WTC11 (cell line): ENCODE data around the gene ANXA9.

ENCODE experiments used
- ATF2 ChIP-seq: sonication (generic); formaldehyde crosslinking; IDR thresholded peaks from 2 replicates; pipeline ENCODE4 v1.8.1; 2022; ENCODE audit warnings: low read depth, missing genetic modification reagents, borderline replicate concordance
- CTCF ChIP-seq: fragments of 200-600 bp; IDR thresholded peaks from 2 replicates; pipeline ENCODE4 v1.8.0; 2022; ENCODE audit warnings: antibody characterized with exemption
- ESRRA ChIP-seq: sonication (generic); formaldehyde crosslinking; IDR thresholded peaks from 2 replicates; pipeline ENCODE4 v1.8.1; 2022; ENCODE audit warnings: mild to moderate bottlenecking, missing genetic modification reagents, borderline replicate concordance
- FOXK1 ChIP-seq: sonication (generic); formaldehyde crosslinking; IDR thresholded peaks from 2 replicates; pipeline ENCODE4 v1.8.0; 2022; ENCODE audit warnings: mild to moderate bottlenecking, moderate library complexity, missing genetic modification reagents
- MAX ChIP-seq: sonication (generic); formaldehyde crosslinking; IDR thresholded peaks from 2 replicates; pipeline ENCODE4 v1.8.0; 2022; ENCODE audit warnings: mild to moderate bottlenecking, missing genetic modification reagents
- NR3C1 ChIP-seq: sonication (generic); formaldehyde crosslinking; conservative IDR thresholded peaks from 2 replicates; pipeline ENCODE4 v1.8.1; 2023; ENCODE audit warnings: low read depth, mild to moderate bottlenecking, missing genetic modification reagents
- SP1 ChIP-seq: sonication (generic); formaldehyde crosslinking; conservative IDR thresholded peaks from 2 replicates; pipeline ENCODE4 v1.8.1; 2022; ENCODE audit warnings: missing genetic modification reagents
- USF1 ChIP-seq: sonication (generic); formaldehyde crosslinking; IDR thresholded peaks from 2 replicates; pipeline ENCODE4 v1.8.0; 2022; ENCODE audit warnings: mild to moderate bottlenecking, missing genetic modification reagents
- USF2 ChIP-seq: sonication (generic); formaldehyde crosslinking; IDR thresholded peaks from 2 replicates; pipeline ENCODE4 v1.8.1; 2023; ENCODE audit warnings: mild to moderate bottlenecking, missing genetic modification reagents, moderate library complexity
- ZSCAN18 ChIP-seq: fragments of 250-450 bp; sonication (Bioruptor Pico); IDR thresholded peaks from 2 replicates; pipeline ENCODE4 v2.1.2; 2022; ENCODE audit warnings: mild to moderate bottlenecking, moderate library complexity

GRCh38 chr1:151024540-151025146 lies 42.6 kb downstream of the ANXA9 start:
- no peak for TF ChIP-seq ZSCAN18 (CRISPR knock-in tag)
- TF ChIP-seq CTCF: peak; percentile 67
- TF ChIP-seq ESRRA (CRISPR knock-in tag): no peak
- no peak for TF ChIP-seq USF1
- no peak for TF ChIP-seq MAX (CRISPR knock-in tag)
- TF ChIP-seq ATF2 (CRISPR knock-in tag): no peak
- TF ChIP-seq NR3C1 (CRISPR knock-in tag): no peak
- TF ChIP-seq USF2 (CRISPR knock-in tag): no peak
- TF ChIP-seq SP1: no peak
- TF ChIP-seq FOXK1 (CRISPR knock-in tag): no peak
